22Rv1 (cell line): Measurements from ENCODE around the gene TRAPPC11.

Experiments used
- CTCF ChIP-seq: fragments of 450-650 bp; IDR thresholded peaks from 2 replicates; pipeline ENCODE4 v1.5.1; 2017; ENCODE audit warnings: mild to moderate bottlenecking
- ZFX ChIP-seq: fragments of 450-650 bp; IDR thresholded peaks from 2 replicates; pipeline ENCODE4 v1.6.1; 2017; ENCODE audit warnings: antibody characterized with exemption, borderline replicate concordance

DNA sequence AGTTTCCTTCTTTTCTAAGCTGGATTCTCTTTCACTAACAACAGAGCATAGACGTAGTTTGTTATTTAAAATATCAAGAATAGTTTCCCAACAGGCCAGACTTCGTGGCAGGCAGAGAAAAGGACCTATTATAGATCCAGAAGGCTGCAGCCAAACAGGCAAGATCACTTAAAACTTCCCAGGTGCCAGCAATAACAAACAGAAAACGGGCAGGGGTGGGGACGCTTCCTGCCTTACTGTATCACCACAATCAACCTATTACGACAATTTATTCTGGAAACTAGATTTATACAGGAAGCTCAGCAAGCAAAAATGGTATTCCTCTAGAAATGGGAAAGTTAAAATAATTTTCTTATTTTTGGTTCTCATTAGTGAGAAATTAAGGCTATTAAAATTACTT is 22.2 kb upstream of the TRAPPC11 start:
- no peak for TF ChIP-seq CTCF
- TF ChIP-seq ZFX = no peak
